SU-DHL-6 (cell line): Measurements from ENCODE around the gene IL32.

Source experiments
- CTCF ChIP-seq: fragments of 200-600 bp; sonication (generic); IDR thresholded peaks from one replicate; pipeline ENCODE4 v1.5.1; 2017; ENCODE audit warnings: antibody characterized with exemption, mild to moderate bottlenecking, low read length, moderate library complexity; ENCODE audit not compliant: insufficient read depth, poor library complexity, severe bottlenecking
- EZH2phosphoT487 ChIP-seq: fragments of 200-600 bp; sonication (generic), shearing (Covaris generic); conservative IDR thresholded peaks from 2 replicates; pipeline ENCODE4 v1.6.1; 2018; ENCODE audit warnings: mild to moderate bottlenecking, antibody characterized with exemption, low read length, moderate library complexity, mixed read lengths

DNA sequence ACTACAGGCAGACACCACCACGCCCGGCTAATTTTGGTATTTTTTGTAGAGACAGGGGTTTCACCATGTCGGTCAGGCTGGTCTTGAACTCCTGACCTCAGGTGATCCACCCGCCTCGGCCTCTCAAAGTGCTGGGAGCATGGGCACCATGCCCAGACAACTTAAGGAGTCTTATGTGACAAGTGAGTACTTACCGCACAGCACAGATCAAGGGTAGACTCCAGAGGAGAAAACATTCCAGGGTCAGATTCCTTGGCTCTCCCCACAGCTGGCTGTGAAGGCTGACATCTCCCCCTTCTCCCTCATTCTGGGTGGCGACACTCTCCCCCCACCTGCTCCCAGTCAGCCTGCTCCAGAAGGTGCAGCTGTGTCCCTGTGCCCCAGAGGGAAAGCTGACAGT is 23.0 kb downstream of the IL32 start:
- no peak for TF ChIP-seq CTCF
- TF ChIP-seq EZH2phosphoT487: no peak
